ENCODE measurements around the gene AGAP3.
A peak's percentile ranks its signal among the peaks of the same experiment; 100 is the strongest.

AGAP3 gene

DNA sequence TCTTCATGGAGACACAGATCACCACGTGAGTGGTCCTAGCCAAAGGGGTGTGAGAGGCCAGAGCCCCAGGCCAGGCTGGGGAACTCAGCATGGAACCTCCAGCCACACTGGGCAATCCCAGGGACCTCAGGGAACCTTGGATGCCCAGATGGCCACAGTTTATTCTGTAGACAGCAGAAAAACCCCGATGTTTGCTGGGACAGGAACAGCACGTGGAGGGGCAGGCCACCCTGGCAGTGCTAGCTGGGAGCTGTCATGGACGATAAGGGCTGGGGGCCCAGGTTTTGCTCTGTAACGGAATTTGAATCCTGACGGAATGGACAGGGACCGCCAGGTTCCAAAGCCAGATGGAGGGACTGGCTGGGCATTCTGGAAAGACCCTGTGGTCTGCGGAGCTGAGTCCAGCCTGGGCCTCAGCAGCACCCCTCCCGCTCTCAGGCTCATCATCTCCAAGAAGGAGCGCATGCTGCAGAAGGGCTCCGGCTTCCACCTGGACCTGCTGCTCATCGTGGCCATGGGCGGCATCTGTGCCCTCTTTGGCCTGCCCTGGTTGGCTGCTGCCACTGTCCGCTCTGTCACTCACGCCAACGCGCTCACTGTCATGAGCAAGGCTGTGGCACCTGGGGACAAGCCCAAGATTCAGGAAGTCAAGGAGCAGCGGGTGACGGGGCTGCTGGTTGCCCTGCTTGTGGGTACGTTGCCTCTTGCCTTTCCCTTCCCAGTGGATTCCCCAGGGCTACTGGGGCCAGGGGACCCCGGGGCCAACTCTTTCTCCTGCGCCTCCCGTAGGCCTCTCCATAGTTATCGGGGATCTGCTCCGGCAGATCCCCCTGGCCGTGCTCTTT is 11.2 kb upstream of the AGAP3 start:
- DNase-seq (ENCODE audit: low read depth in 2 of 2): no peak

DNA sequence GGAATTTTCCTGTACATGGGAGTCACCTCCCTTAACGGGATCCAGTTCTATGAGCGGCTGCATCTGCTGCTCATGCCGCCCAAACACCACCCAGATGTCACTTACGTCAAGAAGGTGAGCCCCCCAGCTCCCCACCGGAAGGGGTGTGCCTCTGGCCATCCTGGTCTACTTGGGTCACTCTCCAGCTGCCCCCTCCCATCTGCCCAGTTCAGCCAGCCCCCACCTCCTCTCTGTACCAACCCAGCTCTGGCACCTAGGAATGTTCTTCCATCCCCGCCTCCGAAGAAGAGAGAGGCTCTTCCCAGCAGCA is 10.7 kb upstream of the AGAP3 start:
- DNase-seq (ENCODE audit: low read depth in 2 of 2): no peak

DNA sequence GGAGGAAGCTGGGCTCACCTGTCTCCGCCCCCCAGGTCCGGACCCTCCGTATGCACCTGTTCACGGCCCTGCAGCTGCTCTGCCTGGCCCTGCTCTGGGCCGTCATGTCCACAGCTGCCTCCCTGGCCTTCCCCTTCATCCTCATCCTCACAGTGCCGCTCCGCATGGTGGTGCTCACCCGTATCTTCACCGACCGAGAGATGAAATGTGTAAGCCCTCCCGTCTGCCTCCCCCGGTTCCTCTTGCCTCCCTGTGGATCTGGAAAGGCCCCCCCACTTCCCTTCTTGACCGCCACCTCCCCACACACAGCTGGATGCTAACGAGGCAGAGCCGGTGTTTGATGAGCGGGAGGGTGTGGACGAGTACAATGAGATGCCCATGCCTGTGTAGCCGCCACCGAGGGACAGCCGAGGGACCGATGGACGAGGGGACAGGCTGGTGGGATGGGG is 10.3 kb upstream of the AGAP3 start:
- DNase-seq (ENCODE audit: low read depth in 2 of 2): no peak

GRCh38 chr7:151076863-151077704 is 9.2 kb upstream of the AGAP3 start:
- no peak for DNase-seq (ENCODE audit: low read depth in 2 of 2)

DNA sequence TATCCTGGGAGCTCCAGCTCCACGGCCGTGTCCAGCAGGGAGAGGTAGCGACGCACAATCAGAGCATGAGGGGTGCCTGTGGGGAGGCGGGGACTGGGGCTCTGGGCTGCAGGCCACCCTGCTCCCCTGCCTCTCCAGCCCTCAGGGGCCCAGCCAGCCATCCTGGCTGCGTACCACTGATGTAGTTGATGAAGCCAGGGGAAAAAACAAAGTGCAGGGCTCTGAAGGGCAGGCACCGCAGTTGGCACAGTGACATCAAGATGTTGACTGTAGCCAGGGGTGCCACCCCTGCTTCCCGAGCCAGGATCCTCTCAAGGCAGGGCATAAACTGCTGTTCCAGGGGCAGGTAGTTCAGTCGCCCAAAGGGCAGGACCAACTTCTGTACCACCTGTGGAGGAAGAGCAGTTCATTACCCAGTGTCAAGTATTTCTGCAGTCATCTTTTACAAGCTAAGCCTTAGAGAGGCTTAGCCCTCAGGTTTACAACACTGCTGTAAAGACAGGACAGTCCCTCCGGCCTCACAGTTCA is 8.5 kb upstream of the AGAP3 start:
- DNase-seq (ENCODE audit: low read depth in 2 of 2): no peak

GRCh38 chr7:151078233-151079040 is 7.8 kb upstream of the AGAP3 start:
- DNase-seq (ENCODE audit: low read depth in 2 of 2): no peak

DNA sequence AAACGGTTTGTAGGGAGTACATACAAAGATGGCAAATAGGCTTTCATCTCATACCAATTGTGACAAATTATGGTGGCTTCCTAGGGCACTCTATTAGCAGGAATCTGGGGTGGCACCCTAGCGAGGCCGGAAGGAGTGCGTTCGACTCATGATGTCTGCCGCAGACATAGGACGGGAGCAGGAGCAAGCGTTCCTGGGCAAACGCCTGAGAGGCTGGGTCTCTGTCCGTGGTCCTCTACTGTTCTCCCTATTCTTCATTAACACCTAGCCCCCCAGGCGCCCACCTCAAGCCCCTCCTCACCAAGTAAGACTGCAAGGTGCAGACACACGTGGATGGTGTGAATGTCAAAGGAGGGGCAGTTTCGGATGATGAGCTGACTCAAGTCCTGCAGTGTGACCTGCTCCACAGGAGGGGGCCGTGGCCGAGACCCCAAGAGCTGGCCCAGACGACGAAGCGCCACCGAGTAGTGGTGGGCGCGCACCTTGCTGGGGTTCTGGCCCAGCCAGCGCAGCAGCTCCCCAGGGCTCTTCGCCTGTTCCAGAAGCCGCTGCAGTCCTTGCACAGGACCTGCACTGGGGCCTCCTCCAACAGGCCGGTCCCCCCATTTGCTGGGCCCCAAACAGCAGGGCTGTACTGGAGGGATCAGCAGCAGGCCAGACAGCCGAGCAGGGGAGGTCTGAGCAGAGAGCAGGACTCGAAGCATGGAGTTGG is 6.9 kb upstream of the AGAP3 start:
- DNase-seq (ENCODE audit: low read depth in 2 of 2): no peak

- no peak for DNase-seq (ENCODE audit: low read depth in 2 of 2)
Measured at GRCh38 chr7:151080067-151080521, 6.2 kb upstream of the AGAP3 start.

DNA sequence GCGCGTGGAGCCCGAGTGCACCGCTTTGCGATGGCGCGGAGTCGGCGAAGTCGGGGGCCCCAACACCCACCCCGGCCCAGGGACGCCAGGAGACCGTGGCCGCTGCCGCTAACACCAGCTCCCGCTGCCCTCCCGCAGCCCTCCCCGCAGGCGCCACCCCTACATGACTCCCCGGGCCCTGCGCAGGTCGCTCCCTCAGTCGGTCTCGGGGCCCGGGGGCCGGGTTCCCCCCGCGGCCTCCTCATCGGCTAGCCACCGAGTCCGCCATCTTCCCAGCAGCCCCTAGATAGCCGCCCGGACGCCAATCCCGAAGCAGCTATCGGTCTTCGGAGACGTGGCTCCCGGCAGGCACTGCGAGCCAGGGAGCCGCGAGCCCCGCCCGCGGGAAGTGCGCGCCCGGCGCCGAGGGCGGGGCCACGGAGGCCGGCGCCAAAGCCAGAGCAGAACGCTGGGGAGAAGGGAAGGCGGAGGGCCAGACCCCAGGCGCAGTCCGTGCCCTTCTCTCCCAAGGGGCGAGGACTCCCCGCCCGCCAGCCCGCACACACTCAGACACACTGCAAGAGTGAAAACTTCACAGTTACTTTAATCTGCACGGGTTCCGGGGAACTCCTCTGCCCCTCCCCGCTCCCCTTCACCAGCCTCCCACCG is 5.6 kb upstream of the AGAP3 start, which contains the start of gene FASTK:
Gene FASTK (minus strand): TSS at position 288 of the 648 bp plus-strand sequence. CDS start 43 bp downstream, at position 245.
- peak; percentile 78 to 80 for DNase-seq (ENCODE audit: low read depth in 2 of 2)

- DNase-seq (ENCODE audit: low read depth in 2 of 2): no peak
Measured at GRCh38 chr7:151081170-151082101, 4.8 kb upstream of the AGAP3 start.

- no peak for DNase-seq (ENCODE audit: low read depth in 2 of 2)
Measured at GRCh38 chr7:151082141-151083070, 3.9 kb upstream of the AGAP3 start.

GRCh38 chr7:151083071-151083823 is 3.0 kb upstream of the AGAP3 start, which contains the start of gene TMUB1:
TSS of gene TMUB1 (minus strand) at chr7:151083493. CDS start at chr7:151082563, 930 bp downstream.
- DNase-seq (ENCODE audit: low read depth in 2 of 2): peak; percentile 71 to 74

GRCh38 chr7:151083824-151084160 is 2.5 kb upstream of the AGAP3 start:
- no peak for DNase-seq (ENCODE audit: low read depth in 2 of 2)

DNA sequence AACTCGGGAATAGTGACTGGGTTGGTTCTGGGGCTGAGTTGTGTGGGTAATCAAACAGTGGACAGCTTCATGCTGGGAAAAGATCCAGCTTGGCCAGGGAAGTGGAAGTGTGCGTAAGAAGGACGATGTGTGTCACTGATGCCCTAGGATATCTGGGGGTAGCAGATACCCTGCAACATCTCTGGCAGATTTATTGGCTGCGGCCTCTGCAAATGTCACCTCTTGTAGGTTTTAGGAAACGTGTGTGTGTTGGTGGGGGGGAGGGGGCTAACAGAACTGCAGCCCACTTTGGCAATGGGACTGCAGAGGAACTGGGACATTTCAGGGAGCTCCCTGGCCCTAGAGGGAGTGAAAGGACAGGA is 965 bp upstream of the AGAP3 start:
- DNase-seq (ENCODE audit: low read depth in 2 of 2): no peak

DNA sequence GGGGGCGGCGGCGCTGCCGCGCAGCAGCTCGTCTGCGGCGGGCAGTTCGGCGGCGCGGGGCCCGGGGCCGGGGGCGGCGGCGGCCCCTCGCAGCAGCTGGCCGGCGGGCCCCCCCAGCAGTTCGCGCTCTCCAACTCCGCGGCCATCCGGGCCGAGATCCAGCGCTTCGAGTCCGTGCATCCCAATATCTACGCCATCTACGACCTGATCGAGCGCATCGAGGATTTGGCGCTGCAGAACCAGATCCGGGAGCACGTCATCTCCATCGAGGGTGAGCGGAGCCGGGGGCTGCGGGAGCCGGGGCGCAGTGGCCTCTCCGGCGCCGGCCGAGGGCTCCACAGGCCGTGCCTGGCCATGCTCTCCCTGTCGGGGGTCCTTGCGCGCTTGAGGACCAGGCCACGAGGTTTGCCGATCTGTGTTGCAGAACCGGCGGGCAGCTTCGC is 548 bp downstream of the AGAP3 start:
- no peak for DNase-seq (ENCODE audit: low read depth in 2 of 2)

DNA sequence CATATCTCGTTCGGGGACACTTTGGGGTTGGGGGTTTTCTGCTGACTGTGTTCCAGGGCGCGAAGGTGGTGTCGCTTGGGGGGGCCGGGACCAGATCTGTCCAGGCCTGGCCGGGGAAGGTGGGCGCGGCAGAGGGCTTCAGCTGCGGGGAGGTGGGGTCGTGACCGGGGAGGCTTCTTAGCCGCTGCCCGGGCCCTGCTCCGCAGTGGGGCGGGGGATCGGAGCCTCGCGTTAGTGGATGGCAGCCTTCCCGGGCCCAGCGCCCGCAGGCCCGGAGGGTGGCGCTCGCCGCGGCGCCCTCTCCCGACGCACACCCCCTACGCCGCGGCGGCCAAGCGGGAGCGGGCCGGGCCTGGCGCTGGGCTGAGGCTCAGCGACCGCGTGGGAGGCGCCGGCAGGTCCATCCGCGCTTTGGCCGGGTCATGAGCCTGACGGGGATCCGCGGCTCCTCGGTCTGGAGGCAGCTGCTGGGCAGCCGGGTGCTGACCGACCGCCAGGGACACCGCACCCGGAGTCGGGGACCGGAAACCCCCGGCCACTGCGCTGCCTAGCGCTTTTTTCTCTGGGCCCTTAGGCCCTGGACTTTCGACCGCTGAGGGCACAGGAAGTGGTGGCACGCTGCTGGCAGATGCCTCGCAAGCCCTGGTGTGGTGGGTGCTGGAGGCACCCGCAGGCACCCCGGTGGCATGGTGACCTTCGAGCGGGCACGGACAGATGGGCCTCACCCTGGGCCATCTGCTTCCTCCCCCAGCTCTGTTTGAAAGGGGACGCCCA is 1.2 kb downstream of the AGAP3 start:
- DNase-seq (ENCODE audit: low read depth in 2 of 2): no peak

Measured in activated CD4-positive, alpha-beta T cell treated with anti-CD3 and anti-CD28 coated beads for 24 hours (primary cell).